GM23338 (cell line): ENCODE measurements around the gene MATN3. TPM values are rescaled to one million over a fixed set of nuclear protein-coding genes. Genes with fewer than 3 reads are reported as not detected.
A peak's percentile ranks its signal among the peaks of the same experiment; 100 is the strongest.

Experiments used
- ATAC-seq: fragments of 200-7000 bp; cut with Tn5 transposase; 3 replicates; pipeline ENCODE4 v1.9.1; 2020
- DNase-seq: peaks from one replicate; pipeline ENCODE4 v3.0.0-alpha.2; 2015; ENCODE audit warnings: low spot score
- H2AFZ ChIP-seq: fragments of 200-600 bp; sonication (generic); 2 replicates; pipeline ENCODE4 v1.8.0; 2016; ENCODE audit warnings: antibody characterized with exemption, mild to moderate bottlenecking, moderate library complexity
- H3F3A ChIP-seq: fragments of 200-600 bp; sonication (generic); replicated peaks from 2 replicates; pipeline ENCODE4 v1.8.0; 2017; ENCODE audit warnings: antibody characterized with exemption, mixed run types, low read depth
- H3K27ac ChIP-seq: fragments of 200-600 bp; sonication (generic); 2 replicates; pipeline ENCODE4 v1.6.1; 2016; ENCODE audit warnings: low read depth
- H3K27me3 ChIP-seq: fragments of 200-600 bp; sonication (generic); 2 replicates; pipeline ENCODE4 v1.8.0; 2016; ENCODE audit warnings: mild to moderate bottlenecking, mixed run types, moderate library complexity; ENCODE audit not compliant: insufficient read depth
- H3K36me3 ChIP-seq: fragments of 200-600 bp; sonication (generic); 2 replicates; pipeline ENCODE4 v1.8.0; 2016; ENCODE audit warnings: mild to moderate bottlenecking; ENCODE audit not compliant: insufficient read depth
- H3K4me1 ChIP-seq: fragments of 200-600 bp; sonication (generic); 2 replicates; pipeline ENCODE4 v1.8.0; 2016; ENCODE audit warnings: mild to moderate bottlenecking, moderate library complexity; ENCODE audit not compliant: insufficient read depth
- H3K4me2 ChIP-seq: fragments of 200-600 bp; sonication (generic); 2 replicates; pipeline ENCODE4 v1.7.1; 2017; ENCODE audit warnings: mixed run types
- H3K4me3 ChIP-seq: fragments of 200-600 bp; sonication (generic); 2 replicates; pipeline ENCODE4 v1.6.1; 2016; ENCODE audit warnings: mixed run types
- H3K79me2 ChIP-seq: fragments of 200-600 bp; sonication (generic); replicated peaks from 2 replicates; pipeline ENCODE4 v1.8.0; 2017; ENCODE audit warnings: mild to moderate bottlenecking; ENCODE audit not compliant: insufficient read depth
- H3K9me2 ChIP-seq: fragments of 200-600 bp; sonication (generic); 2 replicates; pipeline ENCODE4 v1.8.0; 2017; ENCODE audit not compliant: insufficient read depth
- H4K20me1 ChIP-seq: fragments of 200-600 bp; sonication (generic); replicated peaks from 2 replicates; pipeline ENCODE4 v1.8.0; 2017; ENCODE audit warnings: mild to moderate bottlenecking; ENCODE audit not compliant: insufficient read depth
- H3K27ac Mint-ChIP-seq: 2 replicates; pipeline ENCODE4 v1.8.0; 2020; ENCODE audit warnings: inconsistent platforms, mild to moderate bottlenecking, moderate library complexity, mixed read lengths
- H3K27me3 Mint-ChIP-seq: 3 replicates; pipeline ENCODE4 v1.8.0; 2022; ENCODE audit warnings: low read depth, mild to moderate bottlenecking, moderate library complexity, mixed read lengths, inconsistent platforms; ENCODE audit not compliant: insufficient read depth, poor library complexity
- H3K36me3 Mint-ChIP-seq: 3 replicates; pipeline ENCODE4 v1.8.0; 2021; ENCODE audit warnings: low read depth, mild to moderate bottlenecking, inconsistent platforms, moderate library complexity, mixed read lengths
- H3K4me1 Mint-ChIP-seq: 3 replicates; pipeline ENCODE4 v1.8.0; 2020; ENCODE audit warnings: mild to moderate bottlenecking, inconsistent platforms, mixed read lengths
- H3K4me3 Mint-ChIP-seq: 3 replicates; pipeline ENCODE4 v1.8.0; 2021; ENCODE audit warnings: moderate library complexity, mild to moderate bottlenecking, inconsistent platforms, mixed read lengths
- H3K9me3 Mint-ChIP-seq: 3 replicates; pipeline ENCODE4 v1.8.0; 2020; ENCODE audit warnings: moderate library complexity, mild to moderate bottlenecking, inconsistent platforms, mixed read lengths
- EZH2 ChIP-seq: fragments of 200-600 bp; sonication (generic); IDR thresholded peaks from one replicate; pipeline ENCODE4 v1.8.0; 2017; ENCODE audit warnings: antibody characterized with exemption, mild to moderate bottlenecking, low read depth; ENCODE audit not compliant: unreplicated experiment
- NANOG ChIP-seq: IDR thresholded peaks from 2 replicates; pipeline ENCODE4 v1.6.1; 2016; ENCODE audit warnings: antibody characterized with exemption, borderline replicate concordance
- POLR2AphosphoS5 ChIP-seq: IDR thresholded peaks from 2 replicates; pipeline ENCODE4 v1.6.1; 2016; ENCODE audit warnings: antibody characterized with exemption, low read depth
- STAT1 ChIP-seq: IDR thresholded peaks from one replicate; pipeline ENCODE4 v1.6.1; 2016; ENCODE audit warnings: antibody characterized with exemption; ENCODE audit not compliant: unreplicated experiment
- ZNF331 ChIP-seq: fragments of 250-450 bp; sonication (Bioruptor Pico); IDR thresholded peaks from 2 replicates; pipeline ENCODE4 v1.5.0; 2020; ENCODE audit warnings: low read depth, mild to moderate bottlenecking, moderate library complexity
- polyA plus RNA-seq: library from polyadenylated mRNA; unstranded; fragments of >200 nt; fragmentation: Nextera tagmentation; extraction: Ambion mirVana; gene quantifications from 2 replicates; pipeline ENCODE4 v1.2.1, GENCODE V29; 2016
- total RNA-seq: library from RNA; depleted of rRNA; stranded (reverse); fragments of >200 nt; shearing (Covaris generic); gene quantifications from 2 replicates; pipeline ENCODE4 v1.2.3, GENCODE V29; 2014
- TF ChIP-seq, protein P1 (sequence below): fragments of 250-450 bp; sonication (Bioruptor Pico); IDR thresholded peaks from 2 replicates; pipeline ENCODE4 v1.5.0; 2020; ENCODE audit warnings: mild to moderate bottlenecking, moderate library complexity
- TF ChIP-seq, protein P2 (sequence below): IDR thresholded peaks from 2 replicates; pipeline ENCODE4 v1.6.1; 2016; ENCODE audit warnings: antibody characterized with exemption

Gene MATN3
- total and polyA plus RNA-seq, 2 experiments from 2014 or later = 4.6 to 6.4 TPM

DNA sequence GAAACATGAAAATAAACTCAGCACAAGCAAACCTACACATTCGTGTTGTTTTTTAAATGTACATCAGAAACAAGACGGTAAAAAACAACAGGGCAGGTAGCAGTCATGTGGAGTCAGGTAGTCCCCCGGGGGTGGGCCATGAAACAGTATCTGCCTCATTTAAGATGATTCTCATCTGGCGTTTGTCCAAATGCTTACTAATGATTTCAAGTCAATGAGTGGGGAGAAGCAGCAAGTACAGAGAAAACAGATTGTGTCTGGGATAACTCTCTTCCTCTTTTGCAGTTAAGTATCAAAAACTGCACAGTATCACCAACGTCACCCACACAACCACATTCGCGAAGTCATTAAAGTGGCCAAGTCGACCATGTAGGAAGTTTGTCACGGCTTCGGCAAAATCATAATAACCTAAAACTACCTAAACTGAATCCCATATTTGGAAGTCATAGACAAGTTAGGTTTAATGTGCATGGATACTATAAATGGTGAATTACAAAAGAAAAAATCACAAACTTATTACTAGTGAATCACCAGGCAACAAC lies 37.7 kb upstream of the MATN3 start (continued):
- TF ChIP-seq, protein P1, sequence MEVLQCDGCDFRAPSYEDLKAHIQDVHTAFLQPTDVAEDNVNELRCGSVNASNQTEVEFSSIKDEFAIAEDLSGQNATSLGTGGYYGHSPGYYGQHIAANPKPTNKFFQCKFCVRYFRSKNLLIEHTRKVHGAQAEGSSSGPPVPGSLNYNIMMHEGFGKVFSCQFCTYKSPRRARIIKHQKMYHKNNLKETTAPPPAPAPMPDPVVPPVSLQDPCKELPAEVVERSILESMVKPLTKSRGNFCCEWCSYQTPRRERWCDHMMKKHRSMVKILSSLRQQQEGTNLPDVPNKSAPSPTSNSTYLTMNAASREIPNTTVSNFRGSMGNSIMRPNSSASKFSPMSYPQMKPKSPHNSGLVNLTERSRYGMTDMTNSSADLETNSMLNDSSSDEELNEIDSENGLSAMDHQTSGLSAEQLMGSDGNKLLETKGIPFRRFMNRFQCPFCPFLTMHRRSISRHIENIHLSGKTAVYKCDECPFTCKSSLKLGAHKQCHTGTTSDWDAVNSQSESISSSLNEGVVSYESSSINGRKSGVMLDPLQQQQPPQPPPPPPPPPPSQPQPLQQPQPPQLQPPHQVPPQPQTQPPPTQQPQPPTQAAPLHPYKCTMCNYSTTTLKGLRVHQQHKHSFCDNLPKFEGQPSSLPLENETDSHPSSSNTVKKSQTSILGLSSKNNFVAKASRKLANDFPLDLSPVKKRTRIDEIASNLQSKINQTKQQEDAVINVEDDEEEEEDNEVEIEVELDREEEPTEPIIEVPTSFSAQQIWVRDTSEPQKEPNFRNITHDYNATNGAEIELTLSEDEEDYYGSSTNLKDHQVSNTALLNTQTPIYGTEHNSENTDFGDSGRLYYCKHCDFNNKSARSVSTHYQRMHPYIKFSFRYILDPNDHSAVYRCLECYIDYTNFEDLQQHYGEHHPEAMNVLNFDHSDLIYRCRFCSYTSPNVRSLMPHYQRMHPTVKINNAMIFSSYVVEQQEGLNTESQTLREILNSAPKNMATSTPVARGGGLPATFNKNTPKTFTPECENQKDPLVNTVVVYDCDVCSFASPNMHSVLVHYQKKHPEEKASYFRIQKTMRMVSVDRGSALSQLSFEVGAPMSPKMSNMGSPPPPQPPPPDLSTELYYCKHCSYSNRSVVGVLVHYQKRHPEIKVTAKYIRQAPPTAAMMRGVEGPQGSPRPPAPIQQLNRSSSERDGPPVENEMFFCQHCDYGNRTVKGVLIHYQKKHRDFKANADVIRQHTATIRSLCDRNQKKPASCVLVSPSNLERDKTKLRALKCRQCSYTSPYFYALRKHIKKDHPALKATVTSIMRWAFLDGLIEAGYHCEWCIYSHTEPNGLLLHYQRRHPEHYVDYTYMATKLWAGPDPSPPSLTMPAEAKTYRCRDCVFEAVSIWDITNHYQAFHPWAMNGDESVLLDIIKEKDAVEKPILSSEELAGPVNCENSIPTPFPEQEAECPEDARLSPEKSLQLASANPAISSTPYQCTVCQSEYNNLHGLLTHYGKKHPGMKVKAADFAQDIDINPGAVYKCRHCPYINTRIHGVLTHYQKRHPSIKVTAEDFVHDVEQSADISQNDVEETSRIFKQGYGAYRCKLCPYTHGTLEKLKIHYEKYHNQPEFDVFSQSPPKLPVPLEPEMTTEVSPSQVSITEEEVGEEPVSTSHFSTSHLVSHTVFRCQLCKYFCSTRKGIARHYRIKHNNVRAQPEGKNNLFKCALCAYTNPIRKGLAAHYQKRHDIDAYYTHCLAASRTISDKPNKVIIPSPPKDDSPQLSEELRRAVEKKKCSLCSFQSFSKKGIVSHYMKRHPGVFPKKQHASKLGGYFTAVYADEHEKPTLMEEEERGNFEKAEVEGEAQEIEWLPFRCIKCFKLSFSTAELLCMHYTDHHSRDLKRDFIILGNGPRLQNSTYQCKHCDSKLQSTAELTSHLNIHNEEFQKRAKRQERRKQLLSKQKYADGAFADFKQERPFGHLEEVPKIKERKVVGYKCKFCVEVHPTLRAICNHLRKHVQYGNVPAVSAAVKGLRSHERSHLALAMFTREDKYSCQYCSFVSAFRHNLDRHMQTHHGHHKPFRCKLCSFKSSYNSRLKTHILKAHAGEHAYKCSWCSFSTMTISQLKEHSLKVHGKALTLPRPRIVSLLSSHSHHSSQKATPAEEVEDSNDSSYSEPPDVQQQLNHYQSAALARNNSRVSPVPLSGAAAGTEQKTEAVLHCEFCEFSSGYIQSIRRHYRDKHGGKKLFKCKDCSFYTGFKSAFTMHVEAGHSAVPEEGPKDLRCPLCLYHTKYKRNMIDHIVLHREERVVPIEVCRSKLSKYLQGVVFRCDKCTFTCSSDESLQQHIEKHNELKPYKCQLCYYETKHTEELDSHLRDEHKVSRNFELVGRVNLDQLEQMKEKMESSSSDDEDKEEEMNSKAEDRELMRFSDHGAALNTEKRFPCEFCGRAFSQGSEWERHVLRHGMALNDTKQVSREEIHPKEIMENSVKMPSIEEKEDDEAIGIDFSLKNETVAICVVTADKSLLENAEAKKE = no peak
- TF ChIP-seq EZH2 = no peak
- TF ChIP-seq POLR2AphosphoS5 = no peak
- no peak for TF ChIP-seq STAT1
- TF ChIP-seq NANOG = no peak

DNA sequence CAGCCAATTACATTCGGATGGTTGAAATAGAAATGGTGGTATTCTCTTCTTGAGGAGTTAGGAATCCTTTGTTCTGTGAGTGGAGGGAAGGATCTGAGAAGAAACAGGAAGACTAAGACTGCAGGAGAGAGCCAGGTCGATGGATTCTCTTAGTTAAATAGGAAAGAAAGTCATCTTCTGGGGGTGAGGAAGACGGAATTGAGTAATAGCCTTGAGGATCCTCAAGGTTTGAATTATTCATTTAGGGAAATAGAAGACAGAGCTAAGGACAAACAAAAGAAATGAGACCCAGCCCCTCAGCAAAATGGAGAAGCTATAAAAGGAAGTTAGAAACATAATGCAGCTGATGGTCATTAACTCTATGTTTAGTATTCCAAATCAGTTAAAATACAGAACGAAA lies 37.2 kb upstream of the MATN3 start:
- no peaks in the 10 kb centered on the region for H3K27me3 ChIP-seq
- TF ChIP-seq EZH2 = no peak
- TF ChIP-seq POLR2AphosphoS5 = no peak
- no peak for TF ChIP-seq ZNF331
- TF ChIP-seq, protein P2, sequence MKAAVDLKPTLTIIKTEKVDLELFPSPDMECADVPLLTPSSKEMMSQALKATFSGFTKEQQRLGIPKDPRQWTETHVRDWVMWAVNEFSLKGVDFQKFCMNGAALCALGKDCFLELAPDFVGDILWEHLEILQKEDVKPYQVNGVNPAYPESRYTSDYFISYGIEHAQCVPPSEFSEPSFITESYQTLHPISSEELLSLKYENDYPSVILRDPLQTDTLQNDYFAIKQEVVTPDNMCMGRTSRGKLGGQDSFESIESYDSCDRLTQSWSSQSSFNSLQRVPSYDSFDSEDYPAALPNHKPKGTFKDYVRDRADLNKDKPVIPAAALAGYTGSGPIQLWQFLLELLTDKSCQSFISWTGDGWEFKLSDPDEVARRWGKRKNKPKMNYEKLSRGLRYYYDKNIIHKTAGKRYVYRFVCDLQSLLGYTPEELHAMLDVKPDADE = no peak
- TF ChIP-seq, protein P1 = no peak

More for the DNA sequence above, 37.2 kb upstream of the MATN3 start:
- Mint-ChIP-seq H3K27ac (no peak overlapping the region), H3K9me3 (no peaks in the 10 kb centered on the region), H3K36me3 (no peaks in the 10 kb centered on the region), H3K27me3 (peaks cover 5% of the 10 kb centered on the region), H3K4me1 (peaks cover 16% of the 10 kb centered on the region), H3K4me3 (no peak overlapping the region)
- peaks cover 12% of the 10 kb centered on the region; the same call in 1 of the 2 replicates for H4K20me1 ChIP-seq
- H3K4me2 ChIP-seq = peak overlapping the region; percentile 94
- ATAC-seq (no peak), DNase-seq (peak; percentile 48)
- no peaks in the 10 kb centered on the region for H3K9me2 ChIP-seq
- peaks cover 64% of the 10 kb centered on the region for H3K79me2 ChIP-seq
- H3K36me3 ChIP-seq = no peaks in the 10 kb centered on the region
- H3K27ac ChIP-seq = peak overlapping the region; percentile 60
- H3F3A ChIP-seq = no peaks in the 10 kb centered on the region
- H3K4me1 ChIP-seq = peaks cover 14% of the 10 kb centered on the region
- peak overlapping the region; percentile 82 for H3K4me3 ChIP-seq
- no peak overlapping the region for H2AFZ ChIP-seq
